B cell (primary cell): Measurements from ENCODE around the gene ANKS1B.

Source experiments
- EZH2 ChIP-seq: IDR thresholded peaks from 2 replicates; pipeline ENCODE4 v1.6.1; 2012; ENCODE audit warnings: borderline replicate concordance, low read depth, mild to moderate bottlenecking, moderate library complexity, low read length; ENCODE audit not compliant: insufficient read depth, poor library complexity, severe bottlenecking
- TF ChIP-seq, protein P1 (sequence below): fragments of 200-600 bp; IDR thresholded peaks from one replicate; pipeline ENCODE4 v1.8.0; 2022; ENCODE audit warnings: antibody characterized with exemption, mild to moderate bottlenecking

DNA sequence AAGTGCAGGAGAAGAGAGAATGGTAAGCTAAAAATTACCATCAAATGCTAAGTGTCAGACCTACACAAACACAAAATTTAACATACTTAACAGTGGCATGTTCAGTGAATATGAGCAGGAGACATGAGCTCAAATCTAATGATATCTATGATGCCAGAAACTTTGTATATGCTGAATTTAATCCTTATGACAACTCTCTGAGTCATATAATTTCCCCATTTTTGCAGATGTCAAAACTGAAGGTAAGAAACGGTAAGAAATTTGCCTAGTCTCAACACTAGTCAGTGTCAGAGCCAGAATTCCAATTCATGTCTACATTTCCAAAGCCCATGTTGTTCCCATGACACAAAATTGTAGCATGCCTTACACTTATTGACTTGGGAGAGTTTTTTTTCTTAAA, 963.9 kb downstream of the ANKS1B start:
- TF ChIP-seq, protein P1, sequence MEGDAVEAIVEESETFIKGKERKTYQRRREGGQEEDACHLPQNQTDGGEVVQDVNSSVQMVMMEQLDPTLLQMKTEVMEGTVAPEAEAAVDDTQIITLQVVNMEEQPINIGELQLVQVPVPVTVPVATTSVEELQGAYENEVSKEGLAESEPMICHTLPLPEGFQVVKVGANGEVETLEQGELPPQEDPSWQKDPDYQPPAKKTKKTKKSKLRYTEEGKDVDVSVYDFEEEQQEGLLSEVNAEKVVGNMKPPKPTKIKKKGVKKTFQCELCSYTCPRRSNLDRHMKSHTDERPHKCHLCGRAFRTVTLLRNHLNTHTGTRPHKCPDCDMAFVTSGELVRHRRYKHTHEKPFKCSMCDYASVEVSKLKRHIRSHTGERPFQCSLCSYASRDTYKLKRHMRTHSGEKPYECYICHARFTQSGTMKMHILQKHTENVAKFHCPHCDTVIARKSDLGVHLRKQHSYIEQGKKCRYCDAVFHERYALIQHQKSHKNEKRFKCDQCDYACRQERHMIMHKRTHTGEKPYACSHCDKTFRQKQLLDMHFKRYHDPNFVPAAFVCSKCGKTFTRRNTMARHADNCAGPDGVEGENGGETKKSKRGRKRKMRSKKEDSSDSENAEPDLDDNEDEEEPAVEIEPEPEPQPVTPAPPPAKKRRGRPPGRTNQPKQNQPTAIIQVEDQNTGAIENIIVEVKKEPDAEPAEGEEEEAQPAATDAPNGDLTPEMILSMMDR = no peak
- TF ChIP-seq EZH2 = no peak
